ENCODE measurements around the gene CPNE5. TPM values are rescaled to one million over a fixed set of nuclear protein-coding genes. Genes with fewer than 3 reads are reported as not detected.
"Not testable (repeated sequence)": the region's sequence is repeated elsewhere in the genome, so short reads cannot be mapped to it uniquely, and the experiment has no call there.

The CPNE5 gene
- total RNA-seq, 1 donor from 2014 or later = 6.6 TPM

DNA sequence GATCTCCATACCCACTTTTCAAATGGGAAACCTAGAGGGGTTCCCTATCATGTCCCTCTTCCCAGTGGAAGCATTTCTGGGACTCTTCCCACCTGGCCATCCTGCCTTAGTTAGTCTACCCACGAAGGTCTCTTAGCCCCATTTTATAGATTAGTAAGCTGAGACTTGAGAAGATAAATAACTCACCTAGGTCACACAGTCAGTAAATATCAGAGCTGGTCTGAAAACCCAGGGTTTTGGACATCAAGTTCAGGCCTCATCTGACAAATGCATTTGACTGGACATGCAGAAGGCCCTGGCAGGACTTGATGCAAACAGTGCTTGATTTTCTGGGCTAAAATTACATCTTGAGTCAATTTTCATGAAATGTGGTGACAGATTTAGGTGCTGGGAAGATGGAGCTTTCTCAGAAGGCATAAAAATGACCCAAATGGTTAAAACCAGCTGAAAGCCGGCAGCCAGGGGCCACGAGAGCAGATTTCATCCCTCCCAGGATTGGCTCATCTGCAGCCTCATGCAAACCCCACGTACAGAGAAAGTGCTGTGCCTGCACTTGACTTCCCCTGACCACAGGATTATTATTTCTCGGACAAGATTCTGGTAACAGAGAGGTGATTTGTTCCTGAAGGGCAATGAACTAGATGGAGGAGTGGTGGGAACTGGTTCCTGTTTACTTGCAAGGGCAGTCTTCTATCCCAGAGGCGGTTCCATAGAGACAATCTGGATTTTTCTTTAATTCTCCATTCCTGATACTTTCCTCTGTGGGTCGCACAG is 23.1 kb downstream of the CPNE5 start:
- TF ChIP-seq POLR2A (IDR thresholded peaks at IDR 0.05) (no peak), POLR2AphosphoS5 (IDR thresholded peaks at IDR 0.05; ENCODE audit: insufficient read depth in 1 of 2, low read depth in 1 of 2) (no peak)
- TF ChIP-seq, protein P1, sequence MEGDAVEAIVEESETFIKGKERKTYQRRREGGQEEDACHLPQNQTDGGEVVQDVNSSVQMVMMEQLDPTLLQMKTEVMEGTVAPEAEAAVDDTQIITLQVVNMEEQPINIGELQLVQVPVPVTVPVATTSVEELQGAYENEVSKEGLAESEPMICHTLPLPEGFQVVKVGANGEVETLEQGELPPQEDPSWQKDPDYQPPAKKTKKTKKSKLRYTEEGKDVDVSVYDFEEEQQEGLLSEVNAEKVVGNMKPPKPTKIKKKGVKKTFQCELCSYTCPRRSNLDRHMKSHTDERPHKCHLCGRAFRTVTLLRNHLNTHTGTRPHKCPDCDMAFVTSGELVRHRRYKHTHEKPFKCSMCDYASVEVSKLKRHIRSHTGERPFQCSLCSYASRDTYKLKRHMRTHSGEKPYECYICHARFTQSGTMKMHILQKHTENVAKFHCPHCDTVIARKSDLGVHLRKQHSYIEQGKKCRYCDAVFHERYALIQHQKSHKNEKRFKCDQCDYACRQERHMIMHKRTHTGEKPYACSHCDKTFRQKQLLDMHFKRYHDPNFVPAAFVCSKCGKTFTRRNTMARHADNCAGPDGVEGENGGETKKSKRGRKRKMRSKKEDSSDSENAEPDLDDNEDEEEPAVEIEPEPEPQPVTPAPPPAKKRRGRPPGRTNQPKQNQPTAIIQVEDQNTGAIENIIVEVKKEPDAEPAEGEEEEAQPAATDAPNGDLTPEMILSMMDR (IDR thresholded peaks at IDR 0.05) = no peak
- Histone ChIP-seq H3K27me3 (no peaks in the 10 kb centered on the region), H3K9me3 (no peaks in the 10 kb centered on the region), H3K27ac (no peak overlapping the region), H3K36me3 (no peaks in the 10 kb centered on the region), H3K4me1 (peaks cover 4% of the 10 kb centered on the region), H3K4me3 (no peak overlapping the region)
- no peak for DNase-seq (ENCODE audit: extremely low spot score in 2 of 2)
- intact Hi-C loops (cut with DNase I) = no loop called here

DNA sequence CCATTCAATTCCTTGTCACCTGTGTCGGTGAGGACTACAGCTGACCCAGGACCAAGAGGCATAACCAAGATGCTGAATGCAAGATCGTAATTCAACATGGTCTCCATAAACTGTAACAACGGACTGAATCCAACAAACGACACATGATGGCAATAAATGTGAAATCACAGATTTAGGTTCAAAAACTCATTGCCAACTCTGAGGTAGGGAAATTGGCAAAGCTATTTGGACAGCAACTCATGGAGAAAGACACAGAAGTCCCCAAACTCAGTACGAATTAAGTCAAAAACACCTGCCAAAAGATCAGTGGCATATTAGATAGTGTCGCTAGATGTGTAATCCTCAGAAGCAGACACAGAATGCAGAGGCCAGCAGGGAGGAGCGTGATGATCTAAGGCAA is 25.0 kb downstream of the CPNE5 start:
- no peak overlapping the region for H3K4me3 ChIP-seq
- no peaks in the 10 kb centered on the region for H3K9me3 ChIP-seq
- no peaks in the 10 kb centered on the region for H3K27me3 ChIP-seq
- no peaks in the 10 kb centered on the region for H3K36me3 ChIP-seq
- DNase-seq (ENCODE audit: extremely low spot score in 2 of 2) = no peak
- intact Hi-C loops (cut with DNase I) = no loop called here
- no peaks in the 10 kb centered on the region for H3K4me1 ChIP-seq
- no peak for TF ChIP-seq POLR2A (IDR thresholded peaks at IDR 0.05)
- no peak for TF ChIP-seq POLR2AphosphoS5 (IDR thresholded peaks at IDR 0.05; ENCODE audit: insufficient read depth in 1 of 2, low read depth in 1 of 2)
- TF ChIP-seq, protein P1 (IDR thresholded peaks at IDR 0.05) = no peak
- H3K27ac ChIP-seq = no peak overlapping the region

DNA sequence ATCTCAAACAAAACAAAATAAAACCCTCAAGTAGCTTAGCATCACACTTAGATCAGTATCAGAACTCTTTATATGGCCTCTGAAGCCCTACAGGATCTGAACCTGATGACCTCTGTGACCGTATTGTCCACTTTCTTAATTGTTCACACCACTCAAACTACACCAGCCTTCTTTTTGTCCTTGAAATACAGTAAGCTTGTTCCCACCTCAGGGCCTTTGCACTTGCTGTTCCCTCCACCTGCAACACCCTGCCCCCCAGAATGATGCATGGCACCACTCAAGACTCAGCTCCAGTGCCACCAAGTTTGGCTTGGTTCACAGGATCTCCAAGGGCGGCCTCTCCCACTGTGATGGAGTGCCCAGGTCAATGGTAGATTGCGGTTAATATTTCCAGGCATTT is 25.7 kb downstream of the CPNE5 start:
- Histone ChIP-seq H3K27me3 (no peaks in the 10 kb centered on the region), H3K9me3 (no peaks in the 10 kb centered on the region), H3K4me3 (no peak overlapping the region), H3K27ac (no peak overlapping the region), H3K4me1 (no peaks in the 10 kb centered on the region), H3K36me3 (no peaks in the 10 kb centered on the region)
- TF ChIP-seq POLR2AphosphoS5 (IDR thresholded peaks at IDR 0.05; ENCODE audit: insufficient read depth in 1 of 2, low read depth in 1 of 2) (no peak), POLR2A (IDR thresholded peaks at IDR 0.05) (no peak)
- TF ChIP-seq, protein P1 (IDR thresholded peaks at IDR 0.05) = no peak
- DNase-seq (ENCODE audit: extremely low spot score in 2 of 2) = no peak
- intact Hi-C loops (cut with DNase I) = no loop called here

DNA sequence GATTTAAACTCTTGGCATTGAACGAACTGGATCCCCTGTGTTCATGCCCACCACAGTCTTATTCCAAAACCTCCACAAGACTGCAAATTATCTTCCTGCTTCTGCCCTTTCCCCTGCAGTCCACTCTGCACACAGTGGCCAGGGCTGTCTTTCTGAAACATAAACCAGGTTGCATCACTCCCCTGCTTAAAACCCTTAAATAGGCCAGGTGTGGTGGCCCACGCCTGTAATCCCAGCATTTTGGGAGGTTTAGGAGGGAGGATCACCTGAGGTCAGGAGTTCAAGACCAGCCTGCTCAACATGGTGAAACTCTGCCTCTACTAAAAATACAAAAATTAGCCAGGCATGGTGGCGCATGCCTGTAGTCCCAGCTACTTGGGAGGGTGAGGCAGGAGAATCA is 26.2 kb downstream of the CPNE5 start:
- H3K27me3 ChIP-seq; H3K4me1 ChIP-seq; H3K27ac ChIP-seq; DNase-seq (ENCODE audit: extremely low spot score in 2 of 2); H3K36me3 ChIP-seq; intact Hi-C loops (cut with DNase I); H3K9me3 ChIP-seq; H3K4me3 ChIP-seq: not testable (repeated sequence)

DNA sequence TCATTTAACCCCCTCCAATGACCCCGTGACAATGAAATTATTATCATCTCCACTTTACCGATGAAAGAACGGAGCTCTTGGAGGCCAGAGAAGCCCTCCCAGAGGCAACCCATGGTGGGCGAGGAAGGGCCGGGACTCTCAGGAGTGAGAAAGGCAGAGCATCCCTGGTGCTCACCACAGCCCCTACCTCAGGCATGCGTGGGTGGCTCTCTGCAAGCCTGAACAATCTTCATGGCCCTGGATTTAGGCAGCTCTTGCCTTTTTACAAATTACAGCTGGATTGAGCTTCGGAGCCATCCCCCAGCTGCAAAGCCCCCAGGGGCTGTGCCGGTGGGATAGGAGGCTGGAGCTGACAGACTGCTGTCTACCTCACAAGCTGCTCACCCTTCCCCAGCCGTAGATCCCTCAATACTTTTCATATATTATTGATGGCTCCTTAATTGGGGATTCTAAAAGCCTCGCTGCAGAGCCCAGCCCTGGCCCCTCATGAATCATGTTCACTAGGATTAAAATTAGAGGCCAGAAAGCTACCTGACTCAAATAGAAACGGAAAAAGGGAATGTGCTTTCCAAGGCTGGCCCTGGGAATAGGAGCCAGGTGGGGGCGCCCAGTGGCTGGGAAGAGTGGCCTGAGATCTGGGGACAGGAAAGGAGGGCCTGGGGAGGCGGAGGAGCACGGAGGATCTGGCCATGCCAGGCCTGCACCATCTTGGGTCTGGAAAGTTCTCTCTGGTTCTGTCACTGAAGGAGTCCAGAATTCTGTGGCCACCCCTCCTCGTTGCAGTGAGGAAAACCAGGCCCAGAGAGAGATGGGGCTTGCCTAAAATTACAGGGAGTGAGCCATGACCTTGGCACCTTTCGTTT is 29.1 kb downstream of the CPNE5 start:
- no peaks in the 10 kb centered on the region for H3K36me3 ChIP-seq
- no peaks in the 10 kb centered on the region for H3K27me3 ChIP-seq
- H3K4me3 ChIP-seq = no peak overlapping the region
- TF ChIP-seq POLR2AphosphoS5 (IDR thresholded peaks at IDR 0.05; ENCODE audit: insufficient read depth in 1 of 2, low read depth in 1 of 2) (no peak), POLR2A (IDR thresholded peaks at IDR 0.05) (no peak)
- TF ChIP-seq, protein P1 (IDR thresholded peaks at IDR 0.05) = no peak
- H3K27ac ChIP-seq = no peak overlapping the region
- intact Hi-C loops (cut with DNase I) = no loop called here
- H3K9me3 ChIP-seq = no peaks in the 10 kb centered on the region
- DNase-seq (ENCODE audit: extremely low spot score in 2 of 2) = no peak
- H3K4me1 ChIP-seq = no peaks in the 10 kb centered on the region

Measured in vagina (tissue), 2 donors.